WI38 (cell line): ENCODE measurements around the gene GCH1.
A peak's percentile ranks its signal among the peaks of the same experiment; 100 is the strongest.
"Not testable (repeated sequence)": the region's sequence is repeated elsewhere in the genome, so short reads cannot be mapped to it uniquely, and the experiment has no call there.

ENCODE experiments used
- H3K4me3 ChIP-seq: 2 replicates; pipeline ENCODE4 v1.5.1; 2011; ENCODE audit warnings: low read depth, mild to moderate bottlenecking, control low read depth, low read length
- CTCF ChIP-seq: IDR thresholded peaks from 2 replicates; pipeline ENCODE4 v1.5.1; 2012; ENCODE audit warnings: low read depth, mild to moderate bottlenecking, control low read depth, low read length

The GCH1 gene

GRCh38 chr14:54877703-54878021 is 25.0 kb downstream of the GCH1 start:
- TF ChIP-seq CTCF, result no peak
- no peak overlapping the region for H3K4me3 ChIP-seq

- TF ChIP-seq CTCF, result no peak
- H3K4me3 ChIP-seq, result no peak overlapping the region
These were observed 25.5 kb downstream of the GCH1 start for GRCh38 chr14:54877015-54877702.

GRCh38 chr14:54875648-54876047 is 27.0 kb downstream of the GCH1 start:
- H3K4me3 ChIP-seq, result not testable (repeated sequence)

- peak overlapping the region; percentile 50 for H3K4me3 ChIP-seq
These were observed 32.2 kb downstream of the GCH1 start for GRCh38 chr14:54870154-54871090.

- H3K4me3 ChIP-seq, result no peak overlapping the region
- no peak for TF ChIP-seq CTCF
These were observed 35.6 kb downstream of the GCH1 start for GRCh38 chr14:54867011-54867410.

- TF ChIP-seq CTCF, result no peak
- no peak overlapping the region for H3K4me3 ChIP-seq
These were observed 36.0 kb downstream of the GCH1 start for GRCh38 chr14:54866588-54866987.

- TF ChIP-seq CTCF, result no peak
- no peak overlapping the region for H3K4me3 ChIP-seq
These were observed 38.1 kb downstream of the GCH1 start for GRCh38 chr14:54864526-54864925.

GRCh38 chr14:54857830-54858269 is 44.8 kb downstream of the GCH1 start:
- H3K4me3 ChIP-seq, result no peak overlapping the region
- no peak for TF ChIP-seq CTCF
